ENCODE measurements around the gene VSIG10L2. TPM values are rescaled to one million over a fixed set of nuclear protein-coding genes. Genes with fewer than 3 reads are reported as not detected.

Gene VSIG10L2
- total RNA-seq, 1 donor from 2014 or later: not detected

DNA sequence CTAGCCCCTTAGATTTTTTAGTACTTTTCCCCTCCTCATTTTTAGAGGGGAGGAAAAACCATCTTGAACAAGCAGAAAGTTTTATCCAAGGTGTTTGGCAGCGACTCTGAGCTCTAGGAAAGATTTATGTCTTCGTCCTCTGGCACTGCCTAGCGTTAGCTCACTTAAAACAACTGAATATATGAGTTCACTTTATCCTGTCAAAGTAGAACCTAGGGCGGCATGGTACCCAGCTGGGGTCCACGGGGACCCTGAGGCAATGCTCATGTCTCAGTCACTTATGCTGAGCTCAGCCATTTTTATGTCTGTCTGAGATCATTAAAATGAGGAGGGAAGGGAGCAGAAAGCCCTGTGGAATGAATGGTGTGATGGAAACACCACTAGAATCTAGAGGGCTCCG is 14.2 kb upstream of the VSIG10L2 start:
- H2AFZ ChIP-seq (ENCODE audit: low read depth, low read length): no peak overlapping the region
- Mint-ChIP-seq H3K4me1 (ENCODE audit: low read depth, unreplicated experiment) (peaks cover 2% of the 10 kb centered on the region), H3K9me3 (ENCODE audit: unreplicated experiment) (no peaks in the 10 kb centered on the region), H3K36me3 (ENCODE audit: low read depth, unreplicated experiment) (no peaks in the 10 kb centered on the region), H3K27me3 (ENCODE audit: low read depth, unreplicated experiment) (peaks cover 39% of the 10 kb centered on the region), H3K27ac (ENCODE audit: unreplicated experiment) (no peak overlapping the region), H3K4me3 (ENCODE audit: unreplicated experiment) (no peak overlapping the region)
- FAIRE-seq (no peak), DNase-seq (ENCODE audit: low read depth) (no peak)
- H3K27me3 ChIP-seq (ENCODE audit: insufficient read depth, low read length): peaks cover 11% of the 10 kb centered on the region
- no peaks in the 10 kb centered on the region for H3K4me1 ChIP-seq (ENCODE audit: insufficient read depth, low read length)
- H3K9ac ChIP-seq (ENCODE audit: low read length): no peak overlapping the region
- H3K4me3 ChIP-seq (ENCODE audit: insufficient read depth, low read depth, low read length): no peak overlapping the region
- H3K27ac ChIP-seq (ENCODE audit: low read depth, low read length): no peak overlapping the region
- TF ChIP-seq, protein P1, sequence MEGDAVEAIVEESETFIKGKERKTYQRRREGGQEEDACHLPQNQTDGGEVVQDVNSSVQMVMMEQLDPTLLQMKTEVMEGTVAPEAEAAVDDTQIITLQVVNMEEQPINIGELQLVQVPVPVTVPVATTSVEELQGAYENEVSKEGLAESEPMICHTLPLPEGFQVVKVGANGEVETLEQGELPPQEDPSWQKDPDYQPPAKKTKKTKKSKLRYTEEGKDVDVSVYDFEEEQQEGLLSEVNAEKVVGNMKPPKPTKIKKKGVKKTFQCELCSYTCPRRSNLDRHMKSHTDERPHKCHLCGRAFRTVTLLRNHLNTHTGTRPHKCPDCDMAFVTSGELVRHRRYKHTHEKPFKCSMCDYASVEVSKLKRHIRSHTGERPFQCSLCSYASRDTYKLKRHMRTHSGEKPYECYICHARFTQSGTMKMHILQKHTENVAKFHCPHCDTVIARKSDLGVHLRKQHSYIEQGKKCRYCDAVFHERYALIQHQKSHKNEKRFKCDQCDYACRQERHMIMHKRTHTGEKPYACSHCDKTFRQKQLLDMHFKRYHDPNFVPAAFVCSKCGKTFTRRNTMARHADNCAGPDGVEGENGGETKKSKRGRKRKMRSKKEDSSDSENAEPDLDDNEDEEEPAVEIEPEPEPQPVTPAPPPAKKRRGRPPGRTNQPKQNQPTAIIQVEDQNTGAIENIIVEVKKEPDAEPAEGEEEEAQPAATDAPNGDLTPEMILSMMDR (IDR thresholded peaks at IDR 0.05; ENCODE audit: insufficient read depth, low read depth, low read length): no peak
- TF ChIP-seq EZH2 (IDR thresholded peaks at IDR 0.05; ENCODE audit: insufficient read depth, low read length): no peak
- no peaks in the 10 kb centered on the region for H3K36me3 ChIP-seq (ENCODE audit: insufficient read depth, low read length)
- no peak overlapping the region for H3K4me2 ChIP-seq (ENCODE audit: low read length)
- no peaks in the 10 kb centered on the region for H4K20me1 ChIP-seq (ENCODE audit: insufficient read depth, low read length)
- no peaks in the 10 kb centered on the region for H3K79me2 ChIP-seq (ENCODE audit: insufficient read depth, low read length)
- H3K9me3 ChIP-seq (ENCODE audit: insufficient read depth, low read depth, low read length): no peaks in the 10 kb centered on the region

DNA sequence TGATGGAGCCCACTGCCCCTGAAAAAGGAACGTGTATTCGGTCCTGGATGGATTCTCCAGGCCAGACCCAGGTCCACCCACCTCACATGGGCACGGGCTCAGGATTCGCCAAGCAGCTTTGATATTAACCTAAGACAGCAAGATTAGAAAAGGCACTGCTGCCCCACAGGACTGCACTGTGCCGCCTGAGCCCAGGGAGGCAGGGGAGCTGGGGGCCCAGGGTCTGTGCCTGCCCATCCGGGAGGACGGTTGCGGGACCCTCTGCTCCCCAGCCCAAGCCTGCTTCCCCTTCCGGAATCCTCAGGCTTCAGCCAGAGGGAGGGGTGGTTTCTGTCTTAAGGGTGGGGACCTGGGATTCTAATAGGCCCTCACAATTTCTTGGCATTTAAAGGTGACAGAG is 13.5 kb upstream of the VSIG10L2 start:
- Mint-ChIP-seq H3K27ac (ENCODE audit: unreplicated experiment) (no peak overlapping the region), H3K27me3 (ENCODE audit: low read depth, unreplicated experiment) (peaks cover 34% of the 10 kb centered on the region)
- H3K27me3 ChIP-seq (ENCODE audit: insufficient read depth, low read length): peaks cover 9% of the 10 kb centered on the region

More for the DNA sequence above, 13.5 kb upstream of the VSIG10L2 start:
- no peak overlapping the region for H3K27ac ChIP-seq (ENCODE audit: low read depth, low read length)
- FAIRE-seq (no peak), DNase-seq (ENCODE audit: low read depth) (no peak)
- H2AFZ ChIP-seq (ENCODE audit: low read depth, low read length): no peak overlapping the region
- H3K4me3 Mint-ChIP-seq (ENCODE audit: unreplicated experiment): no peak overlapping the region
- H4K20me1 ChIP-seq (ENCODE audit: insufficient read depth, low read length): no peaks in the 10 kb centered on the region
- no peaks in the 10 kb centered on the region for H3K36me3 Mint-ChIP-seq (ENCODE audit: low read depth, unreplicated experiment)
- no peak overlapping the region for H3K4me3 ChIP-seq (ENCODE audit: insufficient read depth, low read depth, low read length)
- no peak overlapping the region for H3K4me2 ChIP-seq (ENCODE audit: low read length)
- no peaks in the 10 kb centered on the region for H3K9me3 Mint-ChIP-seq (ENCODE audit: unreplicated experiment)
- no peaks in the 10 kb centered on the region for H3K9me3 ChIP-seq (ENCODE audit: insufficient read depth, low read depth, low read length)
- peaks cover 2% of the 10 kb centered on the region for H3K4me1 Mint-ChIP-seq (ENCODE audit: low read depth, unreplicated experiment)
- H3K9ac ChIP-seq (ENCODE audit: low read length): no peak overlapping the region
- no peaks in the 10 kb centered on the region for H3K79me2 ChIP-seq (ENCODE audit: insufficient read depth, low read length)
- no peaks in the 10 kb centered on the region for H3K36me3 ChIP-seq (ENCODE audit: insufficient read depth, low read length)
- H3K4me1 ChIP-seq (ENCODE audit: insufficient read depth, low read length): no peaks in the 10 kb centered on the region
- TF ChIP-seq, protein P1 (IDR thresholded peaks at IDR 0.05; ENCODE audit: insufficient read depth, low read depth, low read length): no peak
- TF ChIP-seq EZH2 (IDR thresholded peaks at IDR 0.05; ENCODE audit: insufficient read depth, low read length): no peak

Measured in astrocyte (in vitro differentiated cells and primary cell).